ENCODE measurements around the gene CD4.

CD4 gene

DNA sequence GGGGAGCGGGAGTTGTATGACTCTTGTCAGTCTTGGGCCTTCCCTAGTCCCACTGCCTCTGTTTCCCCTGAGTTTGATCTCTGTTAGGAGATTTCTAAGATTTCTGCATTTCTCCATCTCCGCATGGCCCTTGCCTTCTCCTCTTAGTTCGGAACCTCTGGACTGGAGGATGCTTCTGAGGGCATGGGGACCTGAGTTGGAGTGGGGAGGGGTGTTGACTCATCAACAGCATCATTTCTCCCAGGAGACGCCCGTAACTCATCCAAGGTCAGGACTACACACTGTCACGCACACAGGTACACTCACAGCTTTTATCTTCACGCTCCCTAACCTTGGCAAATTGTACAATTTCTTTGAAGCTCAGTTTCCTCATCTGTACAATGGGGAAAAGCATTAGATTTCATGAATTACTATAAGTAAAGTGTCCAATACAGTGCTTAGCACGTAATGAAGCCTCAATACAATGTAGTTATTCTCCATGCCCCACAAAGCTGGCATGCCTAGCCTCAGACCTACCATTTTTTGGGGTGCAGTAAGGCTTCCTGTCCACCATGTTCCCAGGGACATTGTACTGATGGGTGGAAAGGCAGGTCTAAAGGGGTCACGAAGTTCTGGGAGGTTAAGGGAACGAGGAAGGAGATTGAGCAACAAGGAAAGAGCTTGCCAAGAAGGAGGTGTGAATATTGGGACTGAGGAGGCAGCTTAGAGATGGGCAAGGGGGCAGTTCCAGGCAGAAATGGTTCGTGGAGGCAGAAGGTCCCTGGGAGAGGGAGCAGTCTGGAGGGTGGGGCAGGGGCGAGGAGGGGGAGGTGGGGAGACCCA is 17.6 kb upstream of the CD4 start:
- no peaks in the 10 kb centered on the region for H3K36me3 ChIP-seq (ENCODE audit: low read length)
- H3K9me2 ChIP-seq (replicated peaks; ENCODE audit: insufficient read depth, low read length), result no peaks in the 10 kb centered on the region
- no peak overlapping the region for H3K4me3 ChIP-seq (ENCODE audit: insufficient read depth, low read length, poor library complexity, severe bottlenecking)
- no peaks in the 10 kb centered on the region for H3K9me3 ChIP-seq (ENCODE audit: insufficient read depth, low read length)
- no peaks in the 10 kb centered on the region for H3K27me3 ChIP-seq (ENCODE audit: low read length)
- TF ChIP-seq, protein P1, sequence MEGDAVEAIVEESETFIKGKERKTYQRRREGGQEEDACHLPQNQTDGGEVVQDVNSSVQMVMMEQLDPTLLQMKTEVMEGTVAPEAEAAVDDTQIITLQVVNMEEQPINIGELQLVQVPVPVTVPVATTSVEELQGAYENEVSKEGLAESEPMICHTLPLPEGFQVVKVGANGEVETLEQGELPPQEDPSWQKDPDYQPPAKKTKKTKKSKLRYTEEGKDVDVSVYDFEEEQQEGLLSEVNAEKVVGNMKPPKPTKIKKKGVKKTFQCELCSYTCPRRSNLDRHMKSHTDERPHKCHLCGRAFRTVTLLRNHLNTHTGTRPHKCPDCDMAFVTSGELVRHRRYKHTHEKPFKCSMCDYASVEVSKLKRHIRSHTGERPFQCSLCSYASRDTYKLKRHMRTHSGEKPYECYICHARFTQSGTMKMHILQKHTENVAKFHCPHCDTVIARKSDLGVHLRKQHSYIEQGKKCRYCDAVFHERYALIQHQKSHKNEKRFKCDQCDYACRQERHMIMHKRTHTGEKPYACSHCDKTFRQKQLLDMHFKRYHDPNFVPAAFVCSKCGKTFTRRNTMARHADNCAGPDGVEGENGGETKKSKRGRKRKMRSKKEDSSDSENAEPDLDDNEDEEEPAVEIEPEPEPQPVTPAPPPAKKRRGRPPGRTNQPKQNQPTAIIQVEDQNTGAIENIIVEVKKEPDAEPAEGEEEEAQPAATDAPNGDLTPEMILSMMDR (IDR thresholded peaks at IDR 0.05; ENCODE audit: insufficient read depth, low read length, poor library complexity, severe bottlenecking), result no peak
- no peak for TF ChIP-seq EZH2phosphoT487 (conservative IDR thresholded peaks at IDR 0.05; ENCODE audit: low read length)
- H3K9ac ChIP-seq (ENCODE audit: low read length), result no peak overlapping the region
- H3K27ac ChIP-seq (ENCODE audit: low read depth, low read length), result no peak overlapping the region
- no peak overlapping the region for H3K4me2 ChIP-seq (ENCODE audit: low read depth, low read length, poor library complexity, severe bottlenecking)
- no peaks in the 10 kb centered on the region for H3F3A ChIP-seq (ENCODE audit: insufficient read depth)
- H3K79me2 ChIP-seq (ENCODE audit: insufficient read depth, low read length), result no peaks in the 10 kb centered on the region
- no peak overlapping the region for H2AFZ ChIP-seq (ENCODE audit: low read depth, low read length, severe bottlenecking)
- H4K20me1 ChIP-seq (ENCODE audit: low read depth, low read length), result no peaks in the 10 kb centered on the region

DNA sequence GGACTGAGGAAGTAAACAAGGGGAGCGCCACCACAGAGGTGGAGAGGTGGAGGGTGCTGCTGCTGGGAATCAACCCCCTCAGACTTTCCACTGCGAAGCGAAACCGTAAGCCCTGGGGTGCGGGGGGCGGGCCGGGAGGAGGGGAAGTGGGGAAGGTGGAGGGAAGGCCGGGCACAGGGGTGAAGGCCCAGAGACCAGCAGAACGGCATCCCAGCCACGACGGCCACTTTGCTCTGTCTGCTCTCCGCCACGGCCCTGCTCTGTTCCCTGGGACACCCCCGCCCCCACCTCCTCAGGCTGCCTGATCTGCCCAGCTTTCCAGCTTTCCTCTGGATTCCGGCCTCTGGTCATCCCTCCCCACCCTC is 17.0 kb upstream of the CD4 start, which contains the start of gene LAG3:
Gene LAG3, plus strand, starts transcription at position 190 of the 365 bp plus-strand sequence. CDS start 333 bp downstream, outside the sequence.
- no peak within 1 kb of the TSS for H3K4me3 ChIP-seq (ENCODE audit: insufficient read depth, low read length, poor library complexity, severe bottlenecking)
- H3K9me3 ChIP-seq (ENCODE audit: insufficient read depth, low read length), result no peaks in the 10 kb centered on the region
- H2AFZ ChIP-seq (ENCODE audit: low read depth, low read length, severe bottlenecking), result no peak within 1 kb of the TSS
- no peaks in the 10 kb centered on the region for H4K20me1 ChIP-seq (ENCODE audit: low read depth, low read length)
- H3K9ac ChIP-seq (ENCODE audit: low read length), result no peak within 1 kb of the TSS
- no peaks in the 10 kb centered on the region for H3F3A ChIP-seq (ENCODE audit: insufficient read depth)
- H3K9me2 ChIP-seq (replicated peaks; ENCODE audit: insufficient read depth, low read length), result no peaks in the 10 kb centered on the region
- H3K4me2 ChIP-seq (ENCODE audit: low read depth, low read length, poor library complexity, severe bottlenecking), result no peak within 1 kb of the TSS
- H3K36me3 ChIP-seq (ENCODE audit: low read length), result no peaks in the 10 kb centered on the region
- no peak for TF ChIP-seq EZH2phosphoT487 (conservative IDR thresholded peaks at IDR 0.05; ENCODE audit: low read length)
- TF ChIP-seq, protein P1 (IDR thresholded peaks at IDR 0.05; ENCODE audit: insufficient read depth, low read length, poor library complexity, severe bottlenecking), result no peak
- no peak within 1 kb of the TSS for H3K27ac ChIP-seq (ENCODE audit: low read depth, low read length)
- H3K79me2 ChIP-seq (ENCODE audit: insufficient read depth, low read length), result no peaks in the 10 kb centered on the region
- H3K27me3 ChIP-seq (ENCODE audit: low read length), result no peaks in the 10 kb centered on the region

GRCh38 chr12:6772726-6773589 is 16.4 kb upstream of the CD4 start:
- TF ChIP-seq, protein P1 (IDR thresholded peaks at IDR 0.05; ENCODE audit: insufficient read depth, low read length, poor library complexity, severe bottlenecking), result no peak
- TF ChIP-seq EZH2phosphoT487 (conservative IDR thresholded peaks at IDR 0.05; ENCODE audit: low read length), result no peak
- Histone ChIP-seq H3K27me3 (ENCODE audit: low read length) (no peaks in the 10 kb centered on the region), H3K9ac (ENCODE audit: low read length) (no peak overlapping the region)

More at GRCh38 chr12:6772726-6773589, 16.4 kb upstream of the CD4 start:
- no peak overlapping the region for H3K27ac ChIP-seq (ENCODE audit: low read depth, low read length)
- H3K79me2 ChIP-seq (ENCODE audit: insufficient read depth, low read length), result no peaks in the 10 kb centered on the region
- no peaks in the 10 kb centered on the region for H3K36me3 ChIP-seq (ENCODE audit: low read length)
- H3K9me3 ChIP-seq (ENCODE audit: insufficient read depth, low read length), result no peaks in the 10 kb centered on the region
- no peak overlapping the region for H3K4me2 ChIP-seq (ENCODE audit: low read depth, low read length, poor library complexity, severe bottlenecking)
- H2AFZ ChIP-seq (ENCODE audit: low read depth, low read length, severe bottlenecking), result no peak overlapping the region
- no peaks in the 10 kb centered on the region for H3K9me2 ChIP-seq (replicated peaks; ENCODE audit: insufficient read depth, low read length)
- no peaks in the 10 kb centered on the region for H3F3A ChIP-seq (ENCODE audit: insufficient read depth)
- H3K4me3 ChIP-seq (ENCODE audit: insufficient read depth, low read length, poor library complexity, severe bottlenecking), result no peak overlapping the region
- H4K20me1 ChIP-seq (ENCODE audit: low read depth, low read length), result no peaks in the 10 kb centered on the region
